AG10803 (cell line): Measurements from ENCODE around the gene IFNA4.
"Not testable (repeated sequence)": the region's sequence is repeated elsewhere in the genome, so short reads cannot be mapped to it uniquely, and the experiment has no call there.

Experiments used
- DNase-seq: peaks from one replicate; pipeline ENCODE4 v3.0.0; 2010; ENCODE audit warnings: low read depth
- H3K4me3 ChIP-seq: 2 replicates; pipeline ENCODE4 v1.5.1; 2011; ENCODE audit warnings: mild to moderate bottlenecking, low read length, control low read depth
- CTCF ChIP-seq: conservative IDR thresholded peaks from 2 replicates; pipeline ENCODE4 v1.5.1; 2011; ENCODE audit warnings: mild to moderate bottlenecking, low read length, control low read depth, inconsistent platforms

The IFNA4 gene

GRCh38 chr9:21172156-21172555 is 15.2 kb downstream of the IFNA4 start:
- no peak for TF ChIP-seq CTCF
- no peak overlapping the region for H3K4me3 ChIP-seq
- DNase-seq = no peak

GRCh38 chr9:21171351-21171750 is 16.0 kb downstream of the IFNA4 start:
- DNase-seq = no peak
- no peak overlapping the region for H3K4me3 ChIP-seq
- no peak for TF ChIP-seq CTCF

- not testable (repeated sequence) for DNase-seq, H3K4me3 ChIP-seq
Observed at GRCh38 chr9:21166560-21166959, 20.8 kb downstream of the IFNA4 start, which contains the start of gene IFNA21. IFNA21 (minus strand) TSS chr9:21166660; CDS start chr9:21166612, 48 bp downstream.

GRCh38 chr9:21165516-21165915 is 21.9 kb downstream of the IFNA4 start:
- no peak for TF ChIP-seq CTCF
- no peak for DNase-seq
- H3K4me3 ChIP-seq = no peak overlapping the region

- DNase-seq = no peak
- no peak overlapping the region for H3K4me3 ChIP-seq
- no peak for TF ChIP-seq CTCF
Observed at GRCh38 chr9:21160178-21160577, 27.2 kb downstream of the IFNA4 start.

DNA sequence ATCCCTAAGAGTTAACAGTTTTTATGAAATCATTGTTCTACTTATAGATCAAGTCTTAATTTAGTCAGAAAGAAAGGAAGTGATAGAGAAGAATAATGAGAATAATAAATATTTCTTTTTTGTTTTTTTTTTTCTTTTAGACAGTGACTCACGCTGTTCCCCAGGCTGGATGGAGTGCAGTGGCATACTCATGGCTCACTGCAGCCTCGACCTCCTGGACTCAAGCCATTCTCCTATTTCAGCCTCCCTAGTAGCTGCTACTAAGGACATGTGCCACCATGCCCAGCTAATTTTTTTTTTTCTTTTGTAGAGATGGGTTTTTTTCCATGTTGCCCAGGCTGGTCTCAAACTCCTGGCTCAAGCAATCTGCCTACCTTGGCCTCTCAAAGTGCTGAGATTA is 31.9 kb downstream of the IFNA4 start:
- no peak overlapping the region for H3K4me3 ChIP-seq
- no peak for DNase-seq
- TF ChIP-seq CTCF = no peak

DNA sequence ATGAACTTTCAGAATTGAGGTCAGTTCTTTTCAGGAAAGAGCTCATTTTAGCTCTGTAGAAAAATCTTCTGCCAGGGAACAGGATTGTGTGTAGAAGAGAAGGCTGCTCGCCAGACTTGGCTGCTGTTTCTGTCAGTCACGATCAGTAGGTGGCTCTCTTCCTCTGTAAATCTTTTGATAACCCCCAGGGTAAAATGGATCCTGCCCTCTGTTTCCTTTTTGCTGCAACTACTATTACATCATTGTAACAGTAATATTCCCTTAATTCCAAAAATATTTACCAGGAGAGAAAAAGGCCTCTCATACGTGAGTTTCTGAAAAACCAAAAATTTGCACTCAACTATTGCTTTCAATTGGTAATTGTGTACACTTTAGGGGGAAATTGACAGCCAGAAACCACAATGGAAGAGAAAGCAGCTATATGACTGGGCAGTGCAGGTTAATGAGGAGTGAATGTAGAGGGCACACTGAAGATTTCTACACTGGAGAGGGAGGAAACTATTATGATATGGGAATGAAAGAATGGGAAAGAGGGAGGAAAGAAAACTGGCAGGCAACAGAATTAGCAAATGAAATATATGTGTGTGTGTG is 33.3 kb downstream of the IFNA4 start:
- no peak overlapping the region for H3K4me3 ChIP-seq
- DNase-seq = no peak
- TF ChIP-seq CTCF = no peak
